Measurements from ENCODE around the gene EPB41L4B.
A peak's percentile ranks its signal among the peaks of the same experiment; 100 is the strongest.
"Not testable (repeated sequence)": the region's sequence is repeated elsewhere in the genome, so short reads cannot be mapped to it uniquely, and the experiment has no call there.

EPB41L4B gene

GRCh38 chr9:109244179-109245132, 76.4 kb downstream of the EPB41L4B start:
- DNase-seq (ENCODE audit: low read depth in 2 of 2), result peak; percentile 31 to 38

DNA sequence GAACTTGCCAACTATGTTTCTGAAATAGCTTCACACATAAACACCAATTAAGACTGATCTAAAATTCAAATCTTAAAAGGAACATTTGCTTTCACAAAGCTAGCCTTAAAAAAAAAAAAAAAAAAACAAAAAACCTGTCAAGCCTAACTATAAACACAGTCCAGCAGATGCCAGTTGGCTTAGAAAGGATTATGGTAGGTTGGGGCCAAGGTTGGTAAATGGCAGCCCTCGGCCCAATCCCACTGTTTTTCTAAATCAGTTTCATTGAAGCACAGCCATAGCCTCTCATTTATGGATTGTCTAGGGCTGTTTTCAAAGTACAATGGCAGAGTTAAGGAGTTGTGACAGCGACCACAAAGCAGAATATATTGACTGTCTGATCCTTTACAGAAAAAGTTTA, 78.1 kb downstream of the EPB41L4B start:
- no peak for DNase-seq (ENCODE audit: low read depth in 2 of 2)

DNA sequence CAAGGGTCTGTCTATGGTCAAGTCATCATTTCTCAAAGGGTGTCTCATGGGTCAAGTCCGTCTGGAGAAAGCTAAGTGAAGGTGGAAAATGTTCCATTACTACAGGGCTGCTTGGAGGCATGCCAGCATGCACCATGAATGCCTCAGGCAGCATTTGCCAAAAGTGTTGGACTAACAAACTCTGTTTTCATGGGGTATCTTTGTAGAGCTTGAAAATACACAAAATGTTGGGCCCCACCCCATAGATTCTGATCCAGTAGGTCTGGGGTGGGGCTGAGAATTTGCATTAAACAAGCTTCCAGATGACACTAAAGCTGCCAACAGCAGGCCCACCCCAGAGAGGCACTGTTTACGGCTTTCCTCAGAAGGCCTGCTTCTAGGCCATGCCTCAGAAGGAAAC, 78.8 kb downstream of the EPB41L4B start:
- no peak for DNase-seq (ENCODE audit: low read depth in 2 of 2)

DNA sequence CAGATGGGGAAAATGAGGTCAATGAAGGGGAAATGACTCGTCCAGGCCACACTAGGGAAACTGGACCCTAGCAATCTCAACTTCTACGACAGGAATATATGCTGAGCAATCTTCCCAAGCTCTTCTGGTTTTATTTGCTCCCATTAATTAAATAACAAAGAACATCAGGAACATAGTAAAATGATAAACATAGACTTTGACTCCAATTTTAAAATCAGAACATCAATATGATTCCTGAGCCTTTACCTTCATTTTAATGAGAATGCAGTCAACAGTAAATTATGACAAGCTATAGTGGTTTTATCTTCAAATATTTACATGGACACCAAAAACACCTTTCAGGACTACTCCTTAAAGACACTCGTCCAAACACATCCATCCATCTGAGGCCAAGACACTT, 79.7 kb downstream of the EPB41L4B start:
- no peak for DNase-seq (ENCODE audit: low read depth in 2 of 2)

DNA sequence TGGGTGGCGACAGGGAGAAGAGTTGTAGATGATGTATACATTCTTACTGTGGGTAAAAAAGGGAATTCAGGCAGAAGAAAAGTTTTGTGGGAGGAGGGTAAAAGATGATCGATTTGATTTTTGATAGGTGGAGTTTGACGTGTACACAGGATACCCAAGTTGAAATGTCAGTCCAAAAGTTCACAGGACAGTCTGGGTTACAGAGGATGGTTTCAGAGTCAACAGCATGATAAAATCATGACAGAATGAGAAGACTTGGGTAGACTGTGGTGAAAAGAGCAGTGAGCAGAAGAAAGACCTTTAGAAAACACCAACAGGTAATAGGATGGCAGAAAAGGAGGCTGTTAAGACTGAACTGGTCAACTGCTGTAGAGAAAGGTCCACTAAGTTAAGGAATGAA, 81.6 kb downstream of the EPB41L4B start:
- DNase-seq (ENCODE audit: low read depth in 2 of 2), result no peak

DNA sequence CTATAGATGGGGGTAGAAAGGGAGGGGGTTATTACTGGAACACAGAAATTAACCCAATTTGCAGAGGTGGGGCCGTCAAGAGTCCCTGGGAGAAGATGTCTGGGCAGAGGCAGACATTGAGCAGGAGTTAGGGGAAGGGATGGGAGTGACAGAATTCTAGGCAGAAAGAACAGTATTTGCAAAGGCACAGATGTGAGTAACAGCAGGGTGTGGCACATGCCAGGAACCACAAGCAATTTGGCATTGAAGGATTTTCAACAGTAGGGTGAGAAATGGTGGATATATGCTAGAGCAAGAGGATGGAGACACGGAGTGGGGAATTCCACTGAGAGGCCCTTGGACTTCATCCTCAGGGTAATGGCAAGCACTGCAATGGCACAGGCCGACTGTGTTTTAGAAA, 82.2 kb downstream of the EPB41L4B start:
- DNase-seq (ENCODE audit: low read depth in 2 of 2), result no peak

- DNase-seq (ENCODE audit: low read depth in 2 of 2), result no peak
Observed at GRCh38 chr9:109238125-109238524, 82.7 kb downstream of the EPB41L4B start.

GRCh38 chr9:109232449-109233237, 88.2 kb downstream of the EPB41L4B start:
- no peak for DNase-seq (ENCODE audit: low read depth in 2 of 2)

DNA sequence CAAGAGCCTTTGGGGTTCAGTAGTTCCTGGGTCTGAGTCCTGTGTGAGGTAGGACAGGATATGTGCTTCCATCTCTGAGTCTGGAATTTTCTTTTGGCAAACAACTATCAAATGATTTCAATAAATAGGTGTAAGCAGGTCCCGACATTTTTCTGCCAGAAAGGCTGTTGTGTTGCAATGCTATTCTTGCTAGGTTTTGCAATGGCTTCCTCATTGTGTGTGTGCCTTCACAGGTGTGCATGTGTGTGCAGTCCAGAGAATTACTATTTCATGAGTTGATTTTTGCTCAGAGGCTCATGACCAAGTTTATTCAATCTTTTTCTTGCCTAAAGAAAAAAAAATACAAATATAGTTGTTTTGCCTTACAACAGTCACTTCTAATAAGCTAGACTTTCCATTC, 89.3 kb downstream of the EPB41L4B start:
- no peak for DNase-seq (ENCODE audit: low read depth in 2 of 2)

DNA sequence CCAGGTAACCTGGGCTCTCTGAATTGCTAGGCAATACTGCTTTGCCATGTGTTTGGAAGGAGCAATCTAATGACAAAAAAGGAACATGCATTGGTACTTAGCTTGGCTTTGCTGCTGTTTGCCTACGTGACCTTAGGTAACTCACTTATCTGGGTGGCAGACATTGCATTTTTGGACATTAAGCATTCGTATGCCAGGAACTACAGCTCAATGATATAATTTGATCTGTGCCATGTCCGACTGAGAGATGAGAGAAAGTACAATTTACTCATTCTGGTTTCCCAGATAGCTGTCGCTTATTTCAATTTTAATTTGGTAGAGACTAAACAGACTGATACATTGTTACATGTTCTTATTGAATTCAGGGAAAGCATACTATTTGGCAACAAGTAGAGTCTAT, 90.6 kb downstream of the EPB41L4B start:
- DNase-seq (ENCODE audit: low read depth in 2 of 2), result no peak

DNA sequence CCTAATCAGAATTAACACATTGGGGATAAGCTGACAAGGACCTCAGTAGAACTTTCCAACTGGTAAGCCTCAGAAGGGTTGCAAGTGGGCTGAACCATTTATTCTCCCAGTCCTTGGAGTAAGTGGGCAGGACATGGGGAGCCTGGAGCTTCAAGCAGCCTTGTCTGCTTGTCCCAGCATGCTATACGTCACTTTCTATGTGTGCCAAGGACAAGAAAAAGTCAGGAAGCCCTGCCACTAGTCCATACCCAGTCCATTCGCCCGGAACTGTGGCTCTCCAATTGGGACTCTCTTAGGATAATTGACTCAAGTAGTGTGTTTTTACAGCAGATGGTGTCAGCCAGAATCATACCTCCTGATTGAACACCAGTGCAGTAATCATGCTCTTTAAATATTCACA, 91.2 kb downstream of the EPB41L4B start:
- no peak for DNase-seq (ENCODE audit: low read depth in 2 of 2)

DNA sequence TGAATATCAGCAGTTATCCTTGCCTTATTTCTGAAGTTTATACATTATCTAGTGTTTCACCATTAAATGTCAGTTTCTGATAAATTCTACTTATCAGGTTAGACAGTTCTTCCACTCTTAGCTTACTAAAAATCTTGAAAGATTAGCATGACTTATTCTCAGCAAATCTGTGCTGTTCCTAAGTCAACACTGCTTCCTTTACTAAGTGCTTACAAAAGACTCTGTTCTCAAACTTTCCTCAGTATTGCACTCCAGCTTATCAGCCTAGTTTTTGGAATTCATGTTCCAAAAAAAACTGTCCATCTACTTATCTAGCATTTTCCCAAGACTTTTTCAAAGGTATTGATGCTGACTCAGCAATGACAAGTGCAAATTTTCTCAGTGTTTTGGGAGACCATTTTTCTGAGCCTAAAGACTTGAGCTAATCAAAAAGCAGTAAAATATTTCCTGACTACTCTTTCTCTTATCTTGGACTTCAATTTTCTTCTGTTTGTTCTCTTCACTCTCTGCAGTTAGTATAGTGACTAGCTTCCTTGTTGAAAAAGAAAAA, 92.7 kb downstream of the EPB41L4B start:
- no peak for DNase-seq (ENCODE audit: low read depth in 2 of 2)

DNA sequence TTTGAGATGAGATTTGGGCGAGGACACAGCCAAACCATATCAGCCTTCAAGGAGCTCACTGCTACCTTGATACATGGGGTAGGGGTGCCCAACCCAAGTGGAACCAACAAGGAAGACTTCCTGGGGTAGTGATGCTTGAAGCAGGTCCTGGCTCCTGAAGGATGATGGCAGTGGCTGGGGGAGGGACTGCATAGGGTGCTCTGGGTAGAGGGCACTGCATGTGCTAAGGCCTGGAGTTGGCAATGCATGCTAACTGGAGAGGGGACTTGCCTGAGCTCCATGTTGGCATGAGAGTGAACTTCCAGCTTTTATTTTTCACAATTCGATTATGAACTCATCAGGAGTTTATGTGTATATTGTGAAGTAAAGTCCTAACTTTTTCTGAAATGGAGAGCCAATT, 95.2 kb downstream of the EPB41L4B start:
- DNase-seq (ENCODE audit: low read depth in 2 of 2), result no peak

DNA sequence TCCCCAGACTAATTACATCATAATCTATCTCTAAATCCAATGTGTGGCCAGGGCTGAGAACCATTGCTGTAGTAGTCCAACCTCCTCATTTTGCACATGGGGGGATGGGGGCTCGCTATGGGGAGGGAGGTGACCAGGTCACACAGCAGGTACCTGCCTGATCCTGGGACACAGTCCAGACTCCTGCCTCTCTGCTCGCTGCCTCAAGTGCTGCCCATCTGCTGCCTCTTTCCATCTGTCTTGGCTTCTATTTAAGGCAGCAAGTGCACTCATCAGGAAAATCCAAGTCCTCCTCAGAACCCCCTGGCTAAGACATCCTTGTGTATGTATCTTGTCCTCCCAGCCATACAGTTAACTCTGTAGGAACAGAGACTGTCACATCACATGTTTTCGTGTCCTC, 96.1 kb downstream of the EPB41L4B start:
- no peak for DNase-seq (ENCODE audit: low read depth in 2 of 2)

- DNase-seq (ENCODE audit: low read depth in 2 of 2), result not testable (repeated sequence)
Observed at GRCh38 chr9:109218242-109218641, 102.6 kb downstream of the EPB41L4B start.

DNA sequence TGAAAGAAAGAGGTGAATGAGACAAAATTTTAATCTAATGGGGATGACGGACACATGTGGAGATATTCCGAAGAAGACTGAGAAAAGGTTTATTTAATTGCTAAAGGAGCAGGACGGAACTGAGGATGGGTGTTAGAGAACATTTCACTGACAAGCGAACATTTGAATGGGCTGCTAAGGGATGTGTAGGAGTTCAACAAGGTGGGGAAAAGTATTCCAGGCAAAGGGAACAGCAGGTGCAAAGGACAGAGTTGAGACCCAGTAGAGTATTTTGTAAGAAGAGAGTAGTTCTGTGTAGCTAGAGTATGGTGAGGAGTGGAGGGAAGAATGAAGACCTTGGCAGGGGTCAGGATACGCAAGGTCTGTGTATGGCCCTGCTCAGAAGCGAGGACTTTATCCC, 106.4 kb downstream of the EPB41L4B start:
- no peak for DNase-seq (ENCODE audit: low read depth in 2 of 2)

GRCh38 chr9:109213285-109214121, 107.4 kb downstream of the EPB41L4B start:
- no peak for DNase-seq (ENCODE audit: low read depth in 2 of 2)

GRCh38 chr9:109212768-109213167, 108.1 kb downstream of the EPB41L4B start:
- no peak for DNase-seq (ENCODE audit: low read depth in 2 of 2)

DNA sequence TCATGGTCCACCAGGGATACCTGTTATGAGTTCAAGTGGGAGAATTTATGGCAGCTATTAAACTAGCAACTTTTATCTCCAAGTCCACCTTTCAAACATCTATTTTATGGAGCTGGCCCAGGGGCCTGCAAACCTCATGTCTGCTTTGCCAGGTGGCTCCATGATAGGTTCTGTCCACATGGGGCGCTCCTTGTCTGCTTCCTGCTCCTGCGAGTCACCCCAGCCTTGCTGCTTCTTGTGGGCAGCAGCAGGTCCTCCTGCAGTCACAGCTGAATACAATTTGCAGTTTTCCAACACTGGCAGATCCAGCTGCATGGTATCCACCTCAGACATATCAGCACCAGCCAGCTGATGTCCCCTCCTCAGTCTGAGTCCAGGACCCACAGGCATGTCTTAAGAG, 114.2 kb downstream of the EPB41L4B start:
- DNase-seq (ENCODE audit: low read depth in 2 of 2), result no peak

DNA sequence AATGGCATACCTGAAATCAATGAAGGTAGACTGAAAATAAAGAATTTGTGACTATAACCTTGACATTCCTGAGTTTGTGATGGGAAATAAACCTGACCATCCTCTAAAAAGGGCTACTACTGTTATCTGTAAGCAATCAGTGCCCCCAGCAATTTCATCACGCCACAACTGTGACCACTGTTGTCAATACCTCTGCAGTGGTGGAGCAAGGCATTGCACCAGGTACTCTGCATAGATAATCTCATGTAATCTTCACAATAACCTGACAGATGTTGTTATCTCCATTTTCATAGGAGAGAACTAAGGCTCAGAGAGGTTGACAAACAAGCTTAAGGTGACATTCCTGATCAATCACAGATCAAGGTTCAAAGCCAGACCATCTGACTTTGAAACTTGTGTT, 115.3 kb downstream of the EPB41L4B start:
- DNase-seq (ENCODE audit: low read depth in 2 of 2), result no peak

GRCh38 chr9:109203761-109204360, 117.0 kb downstream of the EPB41L4B start:
- no peak for DNase-seq (ENCODE audit: low read depth in 2 of 2)
